HepG2 (cell line): ENCODE results near the gene CFAP119. TPM values are rescaled to one million over a fixed set of nuclear protein-coding genes. Genes with fewer than 3 reads are reported as not detected.

Source experiments
- ADNP ChIP-seq: sonication (generic); formaldehyde crosslinking; IDR thresholded peaks from 2 replicates; pipeline ENCODE4 v1.4.0; 2020; ENCODE audit warnings: missing genetic modification reagents
- AGO2 ChIP-seq: fragments of 200-400 bp; formaldehyde crosslinking; optimal IDR thresholded peaks from 2 replicates; pipeline ENCODE3; 2017; ENCODE audit warnings: mild to moderate bottlenecking, low read depth, low read length, moderate library complexity
- CBFB ChIP-seq: sonication (generic); formaldehyde crosslinking; IDR thresholded peaks from 2 replicates; pipeline ENCODE4 v1.4.0; 2020; ENCODE audit warnings: missing genetic modification reagents
- CEBPZ ChIP-seq: IDR thresholded peaks from 2 replicates; pipeline ENCODE4 v1.6.1; 2012; ENCODE audit warnings: low read length, improper control_type of control experiment
- GMEB2 ChIP-seq: IDR thresholded peaks from 2 replicates; pipeline ENCODE4 v1.6.1; 2016; ENCODE audit warnings: missing biosample characterization, missing genetic modification reagents, low read depth
- MAFK ChIP-seq, 2 experiments: IDR thresholded peaks in 1 of 2; conservative IDR thresholded peaks in 1 of 2; 2 replicates each; pipeline ENCODE4 v1.6.1; 2011; ENCODE audit warnings: improper control_type of control experiment in 2 of 2, low read length in 2 of 2
- MED13 ChIP-seq: sonication (generic); formaldehyde crosslinking; IDR thresholded peaks from 2 replicates; pipeline ENCODE4 v1.5.0; 2020; ENCODE audit warnings: missing genetic modification reagents
- PBX3 ChIP-seq: sonication (generic); formaldehyde crosslinking; IDR thresholded peaks from 2 replicates; pipeline ENCODE4 v1.8.1; 2023; ENCODE audit warnings: missing genetic modification reagents, inconsistent platforms, borderline replicate concordance
- SATB2 ChIP-seq: sonication (generic); formaldehyde crosslinking; IDR thresholded peaks from 2 replicates; pipeline ENCODE4 v1.5.0; 2020; ENCODE audit warnings: missing genetic modification reagents
- SKIL ChIP-seq: sonication (generic); formaldehyde crosslinking; IDR thresholded peaks from 2 replicates; pipeline ENCODE4 v1.8.0; 2022; ENCODE audit warnings: missing genetic modification reagents, mild to moderate bottlenecking, moderate library complexity, borderline replicate concordance
- SUZ12 ChIP-seq: fragments of 150-350 bp; IDR thresholded peaks from 2 replicates; pipeline ENCODE4 v1.6.1; 2014; ENCODE audit warnings: low read depth, low read length
- TERF1 ChIP-seq: sonication (generic); formaldehyde crosslinking; IDR thresholded peaks from 2 replicates; pipeline ENCODE4 v1.8.0; 2022; ENCODE audit warnings: mild to moderate bottlenecking, missing genetic modification reagents, moderate library complexity
- TMF1 ChIP-seq: sonication (generic); formaldehyde crosslinking; IDR thresholded peaks from 2 replicates; pipeline ENCODE4 v1.8.1; 2022; ENCODE audit warnings: low read depth, missing genetic modification reagents
- WIZ ChIP-seq: sonication (generic); formaldehyde crosslinking; IDR thresholded peaks from 2 replicates; pipeline ENCODE4 v1.5.1; 2020; ENCODE audit warnings: mild to moderate bottlenecking, missing genetic modification reagents
- ZEB1 ChIP-seq: IDR thresholded peaks from 2 replicates; pipeline ENCODE4 v1.6.1; 2012; ENCODE audit warnings: mild to moderate bottlenecking, low read depth, inconsistent platforms; ENCODE audit not compliant: insufficient replicate concordance
- ZFP36L1 ChIP-seq: sonication (generic); formaldehyde crosslinking; IDR thresholded peaks from 2 replicates; pipeline ENCODE4 v1.8.0; 2022; ENCODE audit warnings: mild to moderate bottlenecking, missing genetic modification reagents, moderate library complexity
- ZNF230 ChIP-seq: sonication (generic); formaldehyde crosslinking; IDR thresholded peaks from 2 replicates; pipeline ENCODE4 v1.4.0; 2020; ENCODE audit warnings: mild to moderate bottlenecking, missing genetic modification reagents
- ZNF678 ChIP-seq: sonication (generic); formaldehyde crosslinking; IDR thresholded peaks from 2 replicates; pipeline ENCODE4 v1.4.0; 2020; ENCODE audit warnings: mild to moderate bottlenecking, missing genetic modification reagents
- ZNF775 ChIP-seq: sonication (generic); formaldehyde crosslinking; IDR thresholded peaks from 2 replicates; pipeline ENCODE4 v1.4.0; 2020; ENCODE audit warnings: missing genetic modification reagents, mild to moderate bottlenecking, moderate library complexity, borderline replicate concordance
- ZSCAN12 ChIP-seq: sonication (generic); formaldehyde crosslinking; IDR thresholded peaks from 2 replicates; pipeline ENCODE4 v1.9.0; 2021; ENCODE audit warnings: mild to moderate bottlenecking, missing genetic modification reagents
- polyA plus RNA-seq, 8 experiments: library from polyadenylated mRNA; depleted of rRNA in 3 of 8; stranded (reverse) in 7 of 8; unstranded in 1 of 8; fragments of >200 nt; fragmentation: Illumina TruSeq in 4 of 8; extraction: Trizol in 4 of 8; gene quantifications; 2 replicates each; pipeline versions ENCODE4 v1.2.1 to v1.2.3, GENCODE V29; 2011 to 2016; ENCODE audit warnings: low read depth in 4 of 8, missing spikeins in 1 of 8, mixed read lengths in 1 of 8; ENCODE audit not compliant: insufficient read depth in 1 of 8
- total RNA-seq, 5 experiments: library from RNA; depleted of rRNA; stranded (reverse); fragments of >200 nt; fragmentation: Illumina TruSeq; extraction: Trizol; gene quantifications; 2 replicates each; pipeline ENCODE4 v1.2.3, GENCODE V29; 2016; ENCODE audit warnings: low read depth in 1 of 5

Gene CFAP119
- total and polyA plus RNA-seq, 2 of the 13 experiments (the other 11 are each of a cell fraction or from before 2014, with no cell fraction given) = 6.4 TPM

GRCh38 chr16:30805370-30806169, 43.7 kb upstream of the CFAP119 start (continued):
- TF ChIP-seq SKIL (CRISPR knock-in tag) (no peak; the same call in 1 of the 2 replicates), SATB2 (peak; percentile 62), MAFK (conservative IDR thresholded peaks at IDR 0.05 in 1 of 2, IDR thresholded peaks at IDR 0.05 in 1 of 2; ENCODE audit: low read length in 2 of 2) (no peak), ZEB1 (peak; percentile 47), PBX3 (CRISPR knock-in tag) (peak; percentile 93), ADNP (CRISPR knock-in tag) (peak; percentile 92), ZNF775 (peak; percentile 87), AGO2 (peak; percentile 94), ZNF230 (CRISPR knock-in tag) (peak; percentile 96), TMF1 (CRISPR knock-in tag) (peak; percentile 91; the same call in 1 of the 2 replicates), TERF1 (CRISPR knock-in tag) (no peak), ZFP36L1 (CRISPR knock-in tag) (0 out of 2 replicates have a peak, but pooled peaks have one; percentile 66), GMEB2 (CRISPR knock-in tag) (no peak), ZSCAN12 (CRISPR knock-in tag) (no peak), CEBPZ (no peak), MED13 (CRISPR knock-in tag) (peak; percentile 95), SUZ12 (no peak), WIZ (CRISPR knock-in tag) (peak; percentile 84), ZNF678 (peak; percentile 98), CBFB (CRISPR knock-in tag) (peak; percentile 97)
